ENCODE data around the gene PCGF2.

The PCGF2 gene

GRCh38 chr17:38747463-38748148, 530 bp downstream of the PCGF2 start (continued):
- TF ChIP-seq ZNF521 (tag by site-specific recombination; IDR thresholded peaks at IDR 0.05) (no peak), ZNF19 (tag by site-specific recombination; IDR thresholded peaks at IDR 0.05; ENCODE audit: low read depth) (no peak), ZNF350 (tag by site-specific recombination; IDR thresholded peaks at IDR 0.05) (no peak), ZNF341 (tag by site-specific recombination; IDR thresholded peaks at IDR 0.05; ENCODE audit: low read depth) (peak; percentile 96), ZNF785 (tag by site-specific recombination; IDR thresholded peaks at IDR 0.05) (0 out of 2 replicates have a peak, but pooled peaks have one; percentile 35), ZNF501 (tag by site-specific recombination; IDR thresholded peaks at IDR 0.05) (peak; percentile 71), HOXC10 (CRISPR knock-in tag; IDR thresholded peaks at IDR 0.05) (no peak), ZNF530 (tag by site-specific recombination; IDR thresholded peaks at IDR 0.05; ENCODE audit: low read depth) (no peak), SP7 (tag by site-specific recombination; IDR thresholded peaks at IDR 0.05) (peak; percentile 38), ZNF777 (tag by site-specific recombination; IDR thresholded peaks at IDR 0.05; ENCODE audit: borderline replicate concordance) (no peak), ZNF843 (tag by site-specific recombination; IDR thresholded peaks at IDR 0.05) (no peak), GLI2 (tag by site-specific recombination; IDR thresholded peaks at IDR 0.05; ENCODE audit: borderline replicate concordance, low read depth) (no peak), ZNF146 (tag by site-specific recombination; IDR thresholded peaks at IDR 0.05) (no peak), ZNF132 (tag by site-specific recombination; IDR thresholded peaks at IDR 0.05; ENCODE audit: borderline replicate concordance) (no peak), ZNF830 (tag by site-specific recombination; IDR thresholded peaks at IDR 0.05; ENCODE audit: low read depth) (no peak), HOXA7 (CRISPR knock-in tag; IDR thresholded peaks at IDR 0.05; ENCODE audit: borderline replicate concordance) (no peak), WT1 (tag by site-specific recombination; IDR thresholded peaks at IDR 0.05) (peak; percentile 37; the same call in 1 of the 2 replicates), ZNF416 (tag by site-specific recombination; IDR thresholded peaks at IDR 0.05) (no peak), ZNF623 (tag by site-specific recombination; IDR thresholded peaks at IDR 0.05) (no peak), ZNF701 (tag by site-specific recombination; IDR thresholded peaks at IDR 0.05) (no peak), ZBTB21 (tag by site-specific recombination; IDR thresholded peaks at IDR 0.05) (no peak), ZNF529 (tag by site-specific recombination; IDR thresholded peaks at IDR 0.05; ENCODE audit: insufficient replicate concordance) (no peak), ZNF610 (tag by site-specific recombination; IDR thresholded peaks at IDR 0.05; ENCODE audit: borderline replicate concordance) (peak; percentile 50; the same call in 1 of the 2 replicates), ZNF768 (tag by site-specific recombination; IDR thresholded peaks at IDR 0.05) (no peak), ZNF324 (tag by site-specific recombination; IDR thresholded peaks at IDR 0.05) (peak; percentile 26; the same call in 1 of the 2 replicates)
- TF ChIP-seq, protein P1, sequence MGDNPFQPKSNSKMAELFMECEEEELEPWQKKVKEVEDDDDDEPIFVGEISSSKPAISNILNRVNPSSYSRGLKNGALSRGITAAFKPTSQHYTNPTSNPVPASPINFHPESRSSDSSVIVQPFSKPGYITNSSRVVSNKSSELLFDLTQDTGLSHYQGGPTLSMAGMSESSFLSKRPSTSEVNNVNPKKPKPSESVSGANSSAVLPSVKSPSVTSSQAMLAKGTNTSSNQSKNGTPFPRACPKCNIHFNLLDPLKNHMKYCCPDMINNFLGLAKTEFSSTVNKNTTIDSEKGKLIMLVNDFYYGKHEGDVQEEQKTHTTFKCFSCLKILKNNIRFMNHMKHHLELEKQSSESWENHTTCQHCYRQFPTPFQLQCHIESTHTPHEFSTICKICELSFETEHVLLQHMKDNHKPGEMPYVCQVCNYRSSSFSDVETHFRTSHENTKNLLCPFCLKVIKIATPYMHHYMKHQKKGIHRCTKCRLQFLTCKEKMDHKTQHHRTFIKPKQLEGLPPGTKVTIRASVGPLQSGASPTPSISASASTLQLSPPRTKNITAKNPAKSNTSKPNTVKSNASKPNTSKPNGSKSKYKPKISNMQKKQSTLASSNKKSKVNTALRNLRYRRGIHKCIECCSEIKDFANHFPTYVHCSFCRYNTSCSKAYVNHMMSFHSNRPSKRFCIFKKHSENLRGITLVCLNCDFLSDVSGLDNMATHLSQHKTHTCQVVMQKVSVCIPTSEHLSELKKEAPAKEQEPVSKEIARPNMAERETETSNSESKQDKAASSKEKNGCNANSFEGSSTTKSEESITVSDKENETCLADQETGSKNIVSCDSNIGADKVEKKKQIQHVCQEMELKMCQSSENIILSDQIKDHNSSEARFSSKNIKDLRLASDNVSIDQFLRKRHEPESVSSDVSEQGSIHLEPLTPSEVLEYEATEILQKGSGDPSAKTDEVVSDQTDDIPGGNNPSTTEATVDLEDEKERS (tag by site-specific recombination; IDR thresholded peaks at IDR 0.05) = no peak
- TF ChIP-seq, protein P2, sequence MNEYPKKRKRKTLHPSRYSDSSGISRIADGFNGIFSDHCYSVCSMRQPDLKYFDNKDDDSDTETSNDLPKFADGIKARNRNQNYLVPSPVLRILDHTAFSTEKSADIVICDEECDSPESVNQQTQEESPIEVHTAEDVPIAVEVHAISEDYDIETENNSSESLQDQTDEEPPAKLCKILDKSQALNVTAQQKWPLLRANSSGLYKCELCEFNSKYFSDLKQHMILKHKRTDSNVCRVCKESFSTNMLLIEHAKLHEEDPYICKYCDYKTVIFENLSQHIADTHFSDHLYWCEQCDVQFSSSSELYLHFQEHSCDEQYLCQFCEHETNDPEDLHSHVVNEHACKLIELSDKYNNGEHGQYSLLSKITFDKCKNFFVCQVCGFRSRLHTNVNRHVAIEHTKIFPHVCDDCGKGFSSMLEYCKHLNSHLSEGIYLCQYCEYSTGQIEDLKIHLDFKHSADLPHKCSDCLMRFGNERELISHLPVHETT (tag by site-specific recombination; IDR thresholded peaks at IDR 0.05) = 0 out of 2 replicates have a peak, but pooled peaks have one; percentile 38
- TF ChIP-seq, protein P3, sequence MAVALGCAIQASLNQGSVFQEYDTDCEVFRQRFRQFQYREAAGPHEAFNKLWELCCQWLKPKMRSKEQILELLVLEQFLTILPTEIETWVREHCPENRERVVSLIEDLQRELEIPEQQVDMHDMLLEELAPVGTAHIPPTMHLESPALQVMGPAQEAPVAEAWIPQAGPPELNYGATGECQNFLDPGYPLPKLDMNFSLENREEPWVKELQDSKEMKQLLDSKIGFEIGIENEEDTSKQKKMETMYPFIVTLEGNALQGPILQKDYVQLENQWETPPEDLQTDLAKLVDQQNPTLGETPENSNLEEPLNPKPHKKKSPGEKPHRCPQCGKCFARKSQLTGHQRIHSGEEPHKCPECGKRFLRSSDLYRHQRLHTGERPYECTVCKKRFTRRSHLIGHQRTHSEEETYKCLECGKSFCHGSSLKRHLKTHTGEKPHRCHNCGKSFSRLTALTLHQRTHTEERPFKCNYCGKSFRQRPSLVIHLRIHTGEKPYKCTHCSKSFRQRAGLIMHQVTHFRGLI (tag by site-specific recombination; IDR thresholded peaks at IDR 0.05) = no peak
- TF ChIP-seq, protein P4, sequence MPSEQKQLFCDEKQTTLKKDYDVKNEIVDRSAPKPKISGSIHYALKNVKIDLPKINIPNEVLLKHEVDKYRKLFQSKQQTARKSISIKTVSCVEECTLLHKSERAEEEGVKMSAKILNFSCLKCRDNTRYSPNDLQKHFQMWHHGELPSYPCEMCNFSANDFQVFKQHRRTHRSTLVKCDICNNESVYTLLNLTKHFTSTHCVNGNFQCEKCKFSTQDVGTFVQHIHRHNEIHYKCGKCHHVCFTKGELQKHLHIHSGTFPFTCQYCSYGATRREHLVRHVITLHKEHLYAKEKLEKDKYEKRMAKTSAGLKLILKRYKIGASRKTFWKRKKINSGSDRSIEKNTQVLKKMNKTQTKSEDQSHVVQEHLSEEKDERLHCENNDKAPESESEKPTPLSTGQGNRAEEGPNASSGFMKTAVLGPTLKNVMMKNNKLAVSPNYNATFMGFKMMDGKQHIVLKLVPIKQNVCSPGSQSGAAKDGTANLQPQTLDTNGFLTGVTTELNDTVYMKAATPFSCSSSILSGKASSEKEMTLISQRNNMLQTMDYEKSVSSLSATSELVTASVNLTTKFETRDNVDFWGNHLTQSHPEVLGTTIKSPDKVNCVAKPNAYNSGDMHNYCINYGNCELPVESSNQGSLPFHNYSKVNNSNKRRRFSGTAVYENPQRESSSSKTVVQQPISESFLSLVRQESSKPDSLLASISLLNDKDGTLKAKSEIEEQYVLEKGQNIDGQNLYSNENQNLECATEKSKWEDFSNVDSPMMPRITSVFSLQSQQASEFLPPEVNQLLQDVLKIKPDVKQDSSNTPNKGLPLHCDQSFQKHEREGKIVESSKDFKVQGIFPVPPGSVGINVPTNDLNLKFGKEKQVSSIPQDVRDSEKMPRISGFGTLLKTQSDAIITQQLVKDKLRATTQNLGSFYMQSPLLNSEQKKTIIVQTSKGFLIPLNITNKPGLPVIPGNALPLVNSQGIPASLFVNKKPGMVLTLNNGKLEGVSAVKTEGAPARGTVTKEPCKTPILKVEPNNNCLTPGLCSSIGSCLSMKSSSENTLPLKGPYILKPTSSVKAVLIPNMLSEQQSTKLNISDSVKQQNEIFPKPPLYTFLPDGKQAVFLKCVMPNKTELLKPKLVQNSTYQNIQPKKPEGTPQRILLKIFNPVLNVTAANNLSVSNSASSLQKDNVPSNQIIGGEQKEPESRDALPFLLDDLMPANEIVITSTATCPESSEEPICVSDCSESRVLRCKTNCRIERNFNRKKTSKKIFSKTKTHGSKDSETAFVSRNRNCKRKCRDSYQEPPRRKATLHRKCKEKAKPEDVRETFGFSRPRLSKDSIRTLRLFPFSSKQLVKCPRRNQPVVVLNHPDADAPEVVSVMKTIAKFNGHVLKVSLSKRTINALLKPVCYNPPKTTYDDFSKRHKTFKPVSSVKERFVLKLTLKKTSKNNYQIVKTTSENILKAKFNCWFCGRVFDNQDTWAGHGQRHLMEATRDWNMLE (tag by site-specific recombination; conservative IDR thresholded peaks at IDR 0.05; ENCODE audit: low read depth) = no peak
